HEK293 (cell line): Measurements from ENCODE around the gene PRKG1.

Experiments used
- GLIS1 ChIP-seq: fragments of 450-650 bp; formaldehyde crosslinking; IDR thresholded peaks from 2 replicates; pipeline ENCODE4 v1.5.1; 2016; ENCODE audit warnings: missing biosample characterization, missing genetic modification characterization
- TCF7L2 ChIP-seq: IDR thresholded peaks from 2 replicates; pipeline ENCODE4 v1.6.1; 2011; ENCODE audit warnings: low read depth, mild to moderate bottlenecking, inconsistent platforms, low read length, moderate library complexity, borderline replicate concordance
- ZBTB10 ChIP-seq: fragments of 450-650 bp; formaldehyde crosslinking; IDR thresholded peaks from 2 replicates; pipeline ENCODE4 v1.5.1; 2016; ENCODE audit warnings: missing biosample characterization, missing genetic modification characterization
- ZBTB20 ChIP-seq: fragments of 450-650 bp; formaldehyde crosslinking; IDR thresholded peaks from 2 replicates; pipeline ENCODE4 v1.5.1; 2016; ENCODE audit warnings: missing biosample characterization, missing genetic modification characterization
- ZNF121 ChIP-seq: fragments of 450-650 bp; formaldehyde crosslinking; IDR thresholded peaks from 2 replicates; pipeline ENCODE4 v1.5.1; 2016; ENCODE audit warnings: missing biosample characterization, missing genetic modification characterization
- ZNF302 ChIP-seq: fragments of 450-650 bp; formaldehyde crosslinking; IDR thresholded peaks from 2 replicates; pipeline ENCODE4 v1.5.1; 2016; ENCODE audit warnings: missing biosample characterization, missing genetic modification characterization, low read depth
- ZNF610 ChIP-seq: fragments of 450-650 bp; formaldehyde crosslinking; IDR thresholded peaks from 2 replicates; pipeline ENCODE4 v1.5.1; 2016; ENCODE audit warnings: missing biosample characterization, missing genetic modification characterization, borderline replicate concordance
- TF ChIP-seq, protein P1 (sequence below): fragments of 450-650 bp; formaldehyde crosslinking; IDR thresholded peaks from 2 replicates; pipeline ENCODE4 v1.5.1; 2016; ENCODE audit warnings: missing biosample characterization, missing genetic modification characterization

GRCh38 chr10:51469686-51470085 is 395.4 kb downstream of the PRKG1 start:
- TF ChIP-seq, protein P1, sequence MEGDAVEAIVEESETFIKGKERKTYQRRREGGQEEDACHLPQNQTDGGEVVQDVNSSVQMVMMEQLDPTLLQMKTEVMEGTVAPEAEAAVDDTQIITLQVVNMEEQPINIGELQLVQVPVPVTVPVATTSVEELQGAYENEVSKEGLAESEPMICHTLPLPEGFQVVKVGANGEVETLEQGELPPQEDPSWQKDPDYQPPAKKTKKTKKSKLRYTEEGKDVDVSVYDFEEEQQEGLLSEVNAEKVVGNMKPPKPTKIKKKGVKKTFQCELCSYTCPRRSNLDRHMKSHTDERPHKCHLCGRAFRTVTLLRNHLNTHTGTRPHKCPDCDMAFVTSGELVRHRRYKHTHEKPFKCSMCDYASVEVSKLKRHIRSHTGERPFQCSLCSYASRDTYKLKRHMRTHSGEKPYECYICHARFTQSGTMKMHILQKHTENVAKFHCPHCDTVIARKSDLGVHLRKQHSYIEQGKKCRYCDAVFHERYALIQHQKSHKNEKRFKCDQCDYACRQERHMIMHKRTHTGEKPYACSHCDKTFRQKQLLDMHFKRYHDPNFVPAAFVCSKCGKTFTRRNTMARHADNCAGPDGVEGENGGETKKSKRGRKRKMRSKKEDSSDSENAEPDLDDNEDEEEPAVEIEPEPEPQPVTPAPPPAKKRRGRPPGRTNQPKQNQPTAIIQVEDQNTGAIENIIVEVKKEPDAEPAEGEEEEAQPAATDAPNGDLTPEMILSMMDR, result no peak
- TF ChIP-seq ZNF610 (tag by site-specific recombination), result no peak
- TF ChIP-seq ZBTB20 (tag by site-specific recombination), result no peak
- no peak for TF ChIP-seq GLIS1
- no peak for TF ChIP-seq ZBTB10 (tag by site-specific recombination)
- TF ChIP-seq ZNF121 (tag by site-specific recombination), result no peak
- TF ChIP-seq ZNF302 (tag by site-specific recombination), result no peak
- no peak for TF ChIP-seq TCF7L2
